ENCODE data around the gene C12orf76. TPM values are rescaled to one million over a fixed set of nuclear protein-coding genes. Genes with fewer than 3 reads are reported as not detected.

Gene C12orf76
- total RNA-seq, 1 donor from 2014 or later = 0.96 TPM

- H3K4me1 ChIP-seq = peaks cover 0 to 8% of the 10 kb centered on the region in 2 donors
- H3K27ac ChIP-seq = no peak overlapping the region
- H3K27me3 ChIP-seq = no peaks in the 10 kb centered on the region
- peaks cover 0 to 3% of the 10 kb centered on the region in 2 donors for H3K36me3 ChIP-seq
- H3K4me3 ChIP-seq = no peak overlapping the region
- H3K9me3 ChIP-seq = no peaks in the 10 kb centered on the region
- intact Hi-C loops (cut with DNase I) = no loop called here
- TF ChIP-seq CTCF (IDR thresholded peaks at IDR 0.05) = no peak
- no peak for DNase-seq (ENCODE audit: low spot score in 2 of 2)
Measured at GRCh38 chr12:110006115-110006514, 42.2 kb downstream of the C12orf76 start.

DNA sequence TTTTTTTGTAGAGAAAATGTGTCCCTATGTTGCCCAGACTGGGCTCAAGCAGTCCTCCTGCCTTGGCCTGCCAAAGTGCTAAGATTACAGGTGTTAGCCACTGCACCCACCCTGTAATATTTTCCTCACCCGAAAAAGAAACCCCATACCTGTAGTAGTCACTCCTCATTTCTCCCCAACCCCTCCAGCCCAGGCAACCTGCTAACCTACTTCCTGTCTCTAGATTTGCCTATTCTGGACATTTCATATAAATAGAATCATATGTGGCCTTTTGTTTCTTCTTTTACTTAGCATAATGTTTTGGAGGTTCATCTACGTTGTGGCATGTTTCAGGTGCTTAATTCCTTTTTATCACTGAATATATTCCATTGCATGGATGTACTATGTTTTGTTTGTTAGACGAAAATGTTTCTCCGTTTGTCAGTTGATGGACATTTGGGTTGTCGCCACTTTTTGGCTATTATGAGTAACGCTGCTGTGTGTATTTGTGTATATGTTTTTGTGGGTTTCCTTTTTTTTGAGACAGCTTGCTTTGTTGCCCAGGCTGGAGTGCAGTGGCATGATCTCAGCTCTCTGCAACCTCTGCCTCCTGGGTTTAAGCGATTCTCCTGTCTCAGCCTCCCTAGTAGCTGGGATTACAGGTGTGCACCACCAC is 42.9 kb downstream of the C12orf76 start:
- peaks cover 0 to 3% of the 10 kb centered on the region in 2 donors for H3K36me3 ChIP-seq
- intact Hi-C loops (cut with DNase I) = no loop called here
- no peak for TF ChIP-seq CTCF (IDR thresholded peaks at IDR 0.05)
- DNase-seq (ENCODE audit: low spot score in 2 of 2) = no peak
- H3K9me3 ChIP-seq = no peaks in the 10 kb centered on the region
- no peak overlapping the region for H3K27ac ChIP-seq
- no peak overlapping the region for H3K4me3 ChIP-seq
- no peaks in the 10 kb centered on the region for H3K27me3 ChIP-seq
- peaks cover under 1 to 9% of the 10 kb centered on the region in 2 donors for H3K4me1 ChIP-seq

DNA sequence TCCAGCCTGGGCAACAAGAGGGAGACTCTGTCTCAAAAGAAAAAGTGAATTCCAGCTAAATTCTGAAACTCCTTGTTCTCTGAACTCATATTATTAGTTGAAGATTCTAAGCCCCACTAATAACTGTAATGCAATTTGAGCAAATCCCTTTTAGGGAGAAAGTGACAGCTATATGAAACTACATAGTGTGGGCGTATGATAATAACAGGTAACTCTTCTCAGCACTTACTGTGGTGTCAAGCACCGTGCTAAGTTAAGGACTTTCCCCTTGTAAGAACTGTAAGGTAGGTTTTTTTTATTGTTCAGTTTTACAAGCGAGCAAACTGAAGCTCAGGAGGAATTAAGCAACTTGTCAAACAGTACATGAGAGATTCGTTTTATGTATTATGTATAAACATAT is 43.7 kb downstream of the C12orf76 start:
- Histone ChIP-seq H3K4me1 (peaks cover 4 to 12% of the 10 kb centered on the region in 2 donors), H3K27ac (no peak overlapping the region), H3K36me3 (peaks cover 0 to 3% of the 10 kb centered on the region in 2 donors), H3K9me3 (no peaks in the 10 kb centered on the region), H3K4me3 (no peak overlapping the region), H3K27me3 (no peaks in the 10 kb centered on the region)
- DNase-seq (ENCODE audit: low spot score in 2 of 2) = no peak
- no peak for TF ChIP-seq CTCF (IDR thresholded peaks at IDR 0.05)
- intact Hi-C loops (cut with DNase I) = no loop called here

DNA sequence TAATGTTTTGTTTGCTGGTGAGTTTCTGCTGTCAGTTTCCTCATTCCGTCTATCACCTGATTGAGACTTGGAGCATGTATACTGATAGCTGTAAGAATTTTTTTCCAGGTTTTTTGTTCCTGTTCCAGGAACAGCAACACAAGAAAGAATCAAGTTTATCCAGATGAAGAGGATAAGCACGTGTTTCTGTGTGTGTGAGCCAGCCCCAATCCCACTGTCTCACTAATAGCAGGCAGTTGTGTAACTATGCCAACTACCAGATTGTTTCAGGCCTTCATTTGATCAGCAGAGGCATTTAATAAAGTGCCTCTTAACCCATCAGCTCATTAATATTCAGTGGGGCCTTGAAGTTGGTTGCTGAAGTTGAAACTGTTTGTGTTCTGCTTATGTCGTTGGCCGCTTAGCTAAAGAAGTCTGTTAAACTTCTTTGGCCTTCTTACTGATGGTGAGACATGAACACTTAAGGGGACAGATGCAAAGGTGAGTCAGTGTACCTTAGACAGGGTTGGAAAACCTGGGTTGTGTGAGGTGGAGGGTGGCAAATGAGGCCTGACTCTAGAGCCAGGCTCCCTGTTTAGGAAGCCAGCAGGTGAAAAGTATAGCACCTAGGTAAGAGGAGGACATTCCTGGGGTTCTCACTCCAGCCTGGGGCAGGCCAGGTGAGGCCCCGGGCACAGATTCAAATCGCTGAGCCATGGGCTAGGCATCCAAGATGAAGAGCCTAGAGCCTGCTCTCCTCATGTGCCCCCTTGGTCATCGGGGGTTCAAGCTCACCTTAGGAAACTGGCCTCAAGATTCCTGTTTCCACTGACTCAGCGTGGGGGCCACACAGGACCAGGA is 45.4 kb downstream of the C12orf76 start:
- Histone ChIP-seq H3K27ac (no peak overlapping the region), H3K4me1 (peaks cover 4 to 15% of the 10 kb centered on the region in 2 donors), H3K27me3 (no peaks in the 10 kb centered on the region), H3K36me3 (peaks cover 0 to 3% of the 10 kb centered on the region in 2 donors), H3K4me3 (no peak overlapping the region), H3K9me3 (no peaks in the 10 kb centered on the region)
- no peak for DNase-seq (ENCODE audit: low spot score in 2 of 2)
- intact Hi-C loops (cut with DNase I) = no loop called here
- no peak for TF ChIP-seq CTCF (IDR thresholded peaks at IDR 0.05)

GRCh38 chr12:110001596-110001995 is 46.7 kb downstream of the C12orf76 start:
- no peaks in the 10 kb centered on the region for H3K9me3 ChIP-seq
- H3K27ac ChIP-seq = no peak overlapping the region
- no peak for TF ChIP-seq CTCF (IDR thresholded peaks at IDR 0.05)
- H3K36me3 ChIP-seq = peaks cover 0 to 3% of the 10 kb centered on the region in 2 donors
- H3K4me1 ChIP-seq = peaks cover 4 to 16% of the 10 kb centered on the region in 2 donors
- no peak overlapping the region for H3K4me3 ChIP-seq
- intact Hi-C loops (cut with DNase I) = no loop called here
- DNase-seq (ENCODE audit: low spot score in 2 of 2) = no peak
- no peaks in the 10 kb centered on the region for H3K27me3 ChIP-seq
